HEK293T (cell line): ENCODE data around the gene SPTBN4.

ENCODE experiments used
- CTCF ChIA-PET: fragments of 350-600 bp; formaldehyde crosslinking; extraction: SDS; loops from one replicate; lab custom pipeline; 2021; ENCODE audit warnings: antibody characterized with exemption, inconsistent platforms; lab: Yijun Ruan, JAX
- POLR2A ChIA-PET: fragments of 350-600 bp; formaldehyde crosslinking; extraction: SDS; loops from one replicate; lab custom pipeline; 2020; ENCODE audit warnings: antibody characterized with exemption, inconsistent platforms; lab: Yijun Ruan, JAX
- DNase-seq: peaks from one replicate; pipeline ENCODE4 v3.0.0; 2012; ENCODE audit warnings: mixed read lengths; ENCODE audit errors: extremely low spot score
- ARNT ChIP-seq: fragments of 450-650 bp; IDR thresholded peaks from 2 replicates; pipeline ENCODE4 v1.6.1; 2017; ENCODE audit warnings: mild to moderate bottlenecking
- BHLHE40 ChIP-seq: fragments of 450-650 bp; IDR thresholded peaks from 2 replicates; pipeline ENCODE4 v1.6.1; 2016; ENCODE audit warnings: mild to moderate bottlenecking, moderate library complexity, borderline replicate concordance
- CTBP1 ChIP-seq: fragments of 450-650 bp; IDR thresholded peaks from 2 replicates; pipeline ENCODE4 v1.6.1; 2016; ENCODE audit warnings: borderline replicate concordance
- ELF4 ChIP-seq: fragments of 450-650 bp; IDR thresholded peaks from 2 replicates; pipeline ENCODE4 v1.6.1; 2017; ENCODE audit warnings: antibody characterized with exemption
- FOXA1 ChIP-seq: fragments of 450-650 bp; IDR thresholded peaks from 2 replicates; pipeline ENCODE4 v1.6.1; 2016; ENCODE audit warnings: mild to moderate bottlenecking
- FOXK2 ChIP-seq: fragments of 450-650 bp; IDR thresholded peaks from 2 replicates; pipeline ENCODE4 v1.6.1; 2016; ENCODE audit warnings: mild to moderate bottlenecking
- FOXM1 ChIP-seq: fragments of 450-650 bp; IDR thresholded peaks from 2 replicates; pipeline ENCODE4 v1.6.1; 2017; ENCODE audit warnings: mild to moderate bottlenecking, borderline replicate concordance
- HDGF ChIP-seq: fragments of 450-650 bp; IDR thresholded peaks from 2 replicates; pipeline ENCODE4 v1.6.1; 2017; ENCODE audit warnings: antibody characterized with exemption, borderline replicate concordance
- L3MBTL2 ChIP-seq: fragments of 450-650 bp; conservative IDR thresholded peaks from 2 replicates; pipeline ENCODE4 v1.6.1; 2016; ENCODE audit warnings: mild to moderate bottlenecking
- LEF1 ChIP-seq: fragments of 450-650 bp; IDR thresholded peaks from 2 replicates; pipeline ENCODE4 v1.6.1; 2017; ENCODE audit warnings: mild to moderate bottlenecking, borderline replicate concordance
- NFRKB ChIP-seq: fragments of 450-650 bp; IDR thresholded peaks from 2 replicates; pipeline ENCODE4 v1.6.1; 2016; ENCODE audit warnings: mild to moderate bottlenecking, moderate library complexity
- SP1 ChIP-seq: fragments of 450-650 bp; IDR thresholded peaks from 2 replicates; pipeline ENCODE4 v1.6.1; 2017
- SUZ12 ChIP-seq: fragments of 450-650 bp; IDR thresholded peaks from 2 replicates; pipeline ENCODE4 v1.6.1; 2016; ENCODE audit warnings: mild to moderate bottlenecking
- TARDBP ChIP-seq: fragments of 450-650 bp; IDR thresholded peaks from 2 replicates; pipeline ENCODE4 v1.6.1; 2016
- ZNF384 ChIP-seq: fragments of 450-650 bp; IDR thresholded peaks from 2 replicates; pipeline ENCODE4 v1.6.1; 2016
- TF ChIP-seq, protein P1 (sequence below): fragments of 450-650 bp; IDR thresholded peaks from 2 replicates; pipeline ENCODE4 v1.6.1; 2016

Gene SPTBN4

DNA sequence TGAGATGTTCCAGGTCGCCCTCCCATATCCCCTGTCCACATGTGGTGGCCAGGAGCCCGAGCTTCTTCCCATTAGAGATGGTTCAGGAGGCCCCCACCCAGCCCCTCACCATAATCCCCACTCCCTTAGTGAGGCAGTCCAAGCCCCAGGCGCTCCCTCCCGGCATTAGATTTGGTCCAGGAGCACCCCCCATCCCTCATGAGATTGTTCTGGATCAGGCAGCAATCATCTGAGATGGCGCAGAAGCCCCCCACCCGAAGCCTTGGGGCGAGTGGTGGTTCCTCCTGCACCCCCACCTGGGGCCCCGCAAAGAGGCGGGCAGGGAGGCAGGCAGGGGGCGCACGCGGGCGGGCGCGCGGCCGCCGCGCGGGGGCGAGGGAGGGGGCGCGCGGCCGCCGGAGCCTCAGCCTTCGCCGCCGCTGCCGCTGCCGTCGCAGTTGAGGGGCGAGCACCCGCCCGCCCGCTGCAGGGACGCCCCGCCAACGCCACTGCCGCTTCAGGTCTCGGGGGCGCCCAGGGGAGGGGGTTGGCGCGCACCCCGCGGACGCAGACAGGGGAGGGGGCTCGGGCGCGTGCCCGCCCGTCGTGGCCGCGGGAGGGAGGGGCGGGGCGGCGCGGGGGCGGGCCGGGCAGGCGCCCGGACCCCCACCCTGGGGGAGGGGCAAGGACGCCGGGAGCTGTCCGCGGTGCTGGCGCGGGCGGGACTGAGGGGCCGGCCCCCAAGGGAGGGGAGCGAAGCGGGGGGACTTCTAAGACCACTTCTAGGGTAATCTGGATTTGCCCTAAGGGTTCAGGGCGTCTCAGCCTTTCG, 63.5 kb downstream of the SPTBN4 start:
- POLR2A ChIA-PET, result no interaction called here
- TF ChIP-seq FOXM1 (peak; percentile 44; the same call in 1 of the 2 replicates), BHLHE40 (no peak)
- DNase-seq, result peak; percentile 74

DNA sequence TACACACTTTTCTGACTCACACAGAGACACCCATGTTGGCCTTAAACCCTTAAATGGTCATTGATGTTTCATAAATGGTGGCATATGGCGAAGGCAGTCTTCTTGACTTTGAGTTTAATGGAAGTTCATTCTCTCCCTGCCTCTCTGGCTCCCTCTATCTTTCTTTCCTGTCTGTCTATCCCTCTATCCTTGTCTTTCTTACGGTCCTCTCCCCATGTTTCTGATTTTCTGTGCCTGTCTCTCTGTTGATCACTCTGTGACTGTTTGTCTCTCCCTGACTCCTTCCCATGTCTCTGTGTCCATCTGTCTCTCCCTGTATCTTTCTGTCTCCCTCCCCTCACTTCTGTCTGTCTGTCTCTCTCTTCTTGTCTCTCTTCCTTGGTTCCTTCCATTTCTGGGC, 66.7 kb downstream of the SPTBN4 start:
- CTCF ChIA-PET, result interaction anchor here (0.8 kb wide), 1 partner anchor 15 kb away, joined by 4 read pairs; no protein-coding TSS in a partner anchor
- POLR2A ChIA-PET, result interaction anchor here (1.4 kb wide), 1 partner anchor 69 kb away, joined by 3 read pairs; no protein-coding TSS in a partner anchor
- TF ChIP-seq CTBP1 (no peak), ARNT (no peak), TARDBP (no peak), HDGF (no peak), LEF1 (no peak), BHLHE40 (no peak), NFRKB (no peak), FOXM1 (no peak), ELF4 (no peak), L3MBTL2 (no peak), SP1 (no peak), FOXA1 (no peak)
- DNase-seq, result no peak

More for the DNA sequence above, 63.5 kb downstream of the SPTBN4 start:
- CTCF ChIA-PET, result interaction anchor here (0.6 to 1.2 kb wide), 3 partner anchors 11 to 252 kb away, joined by 3 to 4 read pairs (median 4); no protein-coding TSS in a partner anchor

DNA sequence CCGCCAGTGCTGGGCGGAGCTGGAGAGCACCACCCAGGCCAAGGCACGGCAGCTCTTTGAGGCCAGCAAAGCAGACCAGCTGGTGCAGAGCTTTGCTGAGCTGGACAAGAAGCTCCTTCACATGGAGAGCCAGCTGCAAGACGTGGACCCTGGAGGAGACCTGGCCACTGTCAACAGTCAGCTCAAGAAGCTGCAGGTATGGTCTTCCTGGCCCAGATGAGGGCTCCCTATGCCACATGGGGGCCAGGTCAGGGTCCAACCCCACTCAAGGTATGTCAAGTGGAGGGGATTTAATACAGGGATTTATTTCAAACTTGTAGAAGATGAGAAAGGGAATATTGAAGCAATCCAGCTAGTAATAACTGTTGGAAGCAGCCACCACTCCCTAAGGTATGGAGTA, 67.3 kb downstream of the SPTBN4 start:
- ChIA-PET CTCF (no interaction called here), POLR2A (interaction anchor here (1.4 kb wide), 1 partner anchor 69 kb away, joined by 3 read pairs; no protein-coding TSS in a partner anchor)
- TF ChIP-seq BHLHE40, result no peak
- no peak for TF ChIP-seq NFRKB
- no peak for TF ChIP-seq SP1
- TF ChIP-seq FOXK2, result no peak
- TF ChIP-seq FOXM1, result no peak
- no peak for TF ChIP-seq LEF1
- TF ChIP-seq ARNT, result no peak
- TF ChIP-seq CTBP1, result no peak
- TF ChIP-seq ZNF384, result no peak
- TF ChIP-seq, protein P1, sequence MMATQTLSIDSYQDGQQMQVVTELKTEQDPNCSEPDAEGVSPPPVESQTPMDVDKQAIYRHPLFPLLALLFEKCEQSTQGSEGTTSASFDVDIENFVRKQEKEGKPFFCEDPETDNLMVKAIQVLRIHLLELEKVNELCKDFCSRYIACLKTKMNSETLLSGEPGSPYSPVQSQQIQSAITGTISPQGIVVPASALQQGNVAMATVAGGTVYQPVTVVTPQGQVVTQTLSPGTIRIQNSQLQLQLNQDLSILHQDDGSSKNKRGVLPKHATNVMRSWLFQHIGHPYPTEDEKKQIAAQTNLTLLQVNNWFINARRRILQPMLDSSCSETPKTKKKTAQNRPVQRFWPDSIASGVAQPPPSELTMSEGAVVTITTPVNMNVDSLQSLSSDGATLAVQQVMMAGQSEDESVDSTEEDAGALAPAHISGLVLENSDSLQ, result no peak
- no peak for DNase-seq

DNA sequence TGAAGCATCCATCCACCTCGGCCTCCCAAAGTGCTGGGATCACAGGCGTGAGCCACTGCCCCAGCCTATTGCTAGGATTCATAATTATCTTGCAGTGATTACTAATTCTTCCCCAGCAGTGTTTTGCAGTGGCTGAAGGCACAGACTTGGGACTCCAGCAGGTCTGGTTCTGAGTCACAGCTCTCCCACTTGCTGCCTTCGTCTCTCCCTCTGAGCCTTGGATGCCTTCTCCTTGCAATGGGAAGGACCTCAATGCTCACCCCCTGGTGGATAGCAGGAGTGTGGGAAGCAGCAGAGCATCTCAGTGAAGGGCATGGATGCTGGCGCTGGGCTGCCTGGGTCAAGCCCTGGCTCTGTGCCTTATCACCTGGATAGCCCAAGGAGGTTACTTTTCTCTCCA, 72.3 kb downstream of the SPTBN4 start:
- CTCF ChIA-PET, result interaction anchor here (1.2 to 3.3 kb wide), 2 partner anchors 10 to 63 kb away, joined by 3 to 17 read pairs; partner anchors contain the start of gene LTBP4
- TF ChIP-seq BHLHE40, result no peak
- TF ChIP-seq FOXA1, result no peak
- no peak for TF ChIP-seq SP1
- TF ChIP-seq ZNF384, result no peak
- no peak for TF ChIP-seq ARNT
- TF ChIP-seq FOXM1, result no peak
- no peak for TF ChIP-seq FOXK2
- TF ChIP-seq ELF4, result no peak
- no peak for TF ChIP-seq L3MBTL2
- no peak for TF ChIP-seq SUZ12
- TF ChIP-seq TARDBP, result no peak
- no peak for TF ChIP-seq NFRKB
- TF ChIP-seq LEF1, result no peak
- TF ChIP-seq CTBP1, result no peak
- TF ChIP-seq, protein P1, result no peak
- TF ChIP-seq HDGF, result no peak
- no peak for DNase-seq
- POLR2A ChIA-PET, result no interaction called here

DNA sequence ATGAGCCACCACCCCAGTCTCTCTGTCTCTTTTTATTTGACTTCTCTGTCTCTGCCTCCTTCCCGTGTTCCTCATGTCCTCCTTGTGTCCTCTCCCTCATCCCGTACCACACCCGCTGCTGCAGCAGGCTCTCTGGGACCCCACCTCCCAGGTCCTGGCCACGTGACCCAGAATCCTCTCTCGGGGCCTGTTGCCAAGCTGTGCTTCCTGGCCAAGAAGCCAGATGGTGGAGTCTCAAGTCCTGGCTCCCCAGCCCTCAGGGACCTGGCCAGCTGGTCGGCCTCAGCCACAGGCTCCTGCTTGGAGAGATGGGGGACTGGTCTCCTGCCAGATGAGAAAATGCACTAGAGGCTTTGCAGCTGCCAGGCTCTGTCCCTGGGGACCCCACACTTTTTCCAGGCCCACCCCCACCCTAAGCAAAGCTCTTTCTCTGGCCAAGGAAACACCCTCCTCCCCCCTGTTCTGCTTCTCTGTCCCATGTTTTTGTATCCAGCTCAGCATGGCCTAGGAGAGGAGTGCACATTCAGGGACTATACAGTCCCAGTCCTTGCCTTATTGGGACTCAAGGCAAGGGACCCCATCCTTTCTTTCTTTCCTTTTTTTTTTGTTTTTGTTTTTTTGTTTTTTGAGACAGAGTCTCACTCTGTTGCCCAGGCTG, 75.5 kb downstream of the SPTBN4 start:
- DNase-seq, result no peak
- CTCF ChIA-PET, result interaction anchor here (1.1 to 3.3 kb wide), 4 partner anchors 10 to 92 kb away, joined by 3 to 17 read pairs (median 6); partner anchors contain the start of gene LTBP4
- TF ChIP-seq BHLHE40 (no peak), ELF4 (no peak), NFRKB (no peak), TARDBP (no peak), L3MBTL2 (no peak), SUZ12 (no peak), SP1 (no peak), ARNT (no peak), HDGF (no peak), CTBP1 (no peak), FOXA1 (no peak), FOXK2 (no peak), ZNF384 (no peak), FOXM1 (no peak)
- TF ChIP-seq, protein P1, result no peak
- POLR2A ChIA-PET, result interaction anchor here (0.7 kb wide), 1 partner anchor 61 kb away, joined by 3 read pairs; no protein-coding TSS in a partner anchor
